Ovary (tissue), 9 donors: ENCODE data around the gene PIH1D1. TPM values are rescaled to one million over a fixed set of nuclear protein-coding genes. Genes with fewer than 3 reads are reported as not detected.

Experiments used
- DNase-seq, 5 donors: peaks; one replicate each; pipeline ENCODE4 v3.0.0-alpha.2; 2019 to 2020
- H3K27ac ChIP-seq, 2 donors: fragments of 200-600 bp; one replicate each; pipeline versions ENCODE4 v1.5.1 to v1.8.0; 2019 to 2022
- H3K27me3 ChIP-seq: fragments of 200-600 bp; one replicate; pipeline ENCODE4 v1.8.0; 2022
- H3K36me3 ChIP-seq: fragments of 200-600 bp; sonication (generic); one replicate; pipeline ENCODE4 v1.5.1; 2019
- H3K4me1 ChIP-seq: one replicate; pipeline ENCODE4 v1.8.1; 2013; ENCODE audit warnings: mild to moderate bottlenecking, moderate library complexity; ENCODE audit not compliant: insufficient read depth
- H3K4me3 ChIP-seq: fragments of 200-600 bp; sonication (generic); one replicate; pipeline ENCODE4 v1.5.1; 2017
- H3K9me3 ChIP-seq, 2 donors: fragments of 200-600 bp in 1 of 2; sonication (generic) in 1 of 2; one replicate each; pipeline versions ENCODE4 v1.5.1 to v1.8.1; 2013 to 2019; ENCODE audit warnings: mild to moderate bottlenecking in 1 of 2, moderate library complexity in 1 of 2
- CTCF ChIP-seq, 3 donors: fragments of 450-650 bp in 2 of 3; fragments of 200-600 bp in 1 of 3; IDR thresholded peaks; one replicate each; pipeline versions ENCODE4 v1.5.1 to v1.8.0; 2016 to 2022; ENCODE audit warnings: antibody characterized with exemption in 3 of 3, mild to moderate bottlenecking in 1 of 3
- EP300 ChIP-seq: sonication (generic); formaldehyde crosslinking; IDR thresholded peaks from one replicate; pipeline ENCODE4 v1.6.1; 2017; ENCODE audit warnings: antibody characterized with exemption
- POLR2A ChIP-seq: fragments of 450-650 bp; IDR thresholded peaks from one replicate; pipeline ENCODE4 v1.6.1; 2017; ENCODE audit warnings: antibody characterized with exemption, mild to moderate bottlenecking, moderate library complexity
- WGBS, 3 donors: extraction: QIAGEN DNeasy Blood & Tissue Kit in 1 of 3; methylation state at CpG; one replicate each; pipeline versions ENCODE4 v1.1.5 to v1.1.7; 2013 to 2017; 5-methylcytosine and 5-hydroxymethylcytosine counted together
- intact Hi-C, 4 donors: fragments of 100-400 bp; cut with DNase I; formaldehyde crosslinking; loops; one replicate each; pipeline versions ENCODE4 v1.11.0 to v1.15.1; 2022 to 2023
- polyA plus RNA-seq, 2 donors: library from polyadenylated mRNA; stranded (reverse); fragments of 200-250 nt in 1 of 2; fragments of 350-450 nt in 1 of 2; fragmentation: Illumina TruSeq in 1 of 2; extraction: RNeasy Lipid Tissue Mini Kit (QIAGEN cat#74804) in 1 of 2; gene quantifications; one replicate each; pipeline ENCODE4 v1.2.3, GENCODE V29; 2013 to 2014
- total RNA-seq, 7 donors: library from RNA; depleted of rRNA in 2 of 7; stranded (reverse); fragments of >200 nt in 2 of 7; fragmentation: NEBNext Ultra II Directional in 3 of 7; extraction: Animal tissue kit (Norgen Biotek cat#: 25700) in 3 of 7; gene quantifications; one replicate each; pipeline versions ENCODE4 v1.1.0 to v1.2.4, GENCODE V29; 2016 to 2023
- donor health status: DM: no; HTN: no; CAD: no; lungs with moderate emphysema.
- donor health status: DM: no; HTN: no; CAD: no.
- donor health status: Bipolar disorder and iron deficiency.
- donor health status: DM: yes; HTN: yes; CAD: no.
- donor health status: DM: no; HTN: no; CAD: no.
- donor health status: DM: yes; HTN: yes; CAD: no.

The PIH1D1 gene
- total and polyA plus RNA-seq, 9 donors = 28.6 to 69.4 (median 58.5) TPM

GRCh38 chr19:49440439-49441209, 11.0 kb downstream of the PIH1D1 start:
- no peaks in the 10 kb centered on the region for H3K27me3 ChIP-seq
- TF ChIP-seq POLR2A (no peak), CTCF (IDR thresholded peaks at IDR 0.05) (no peak), EP300 (no peak)
- H3K27ac ChIP-seq = no peak overlapping the region
- no peaks in the 10 kb centered on the region for H3K36me3 ChIP-seq
- WGBS, 3 donors = 17 to 21% (median 20%) methylated on average over 19 of the region's 19 CpGs
- no peak for DNase-seq
- H3K4me1 ChIP-seq = no peaks in the 10 kb centered on the region
- intact Hi-C loops = loop anchor here in 3 of 4 donors (5.0 to 10.0 kb wide), 2 partner anchors 76 to 213 kb away; partner anchors contain the start of genes DKKL1 (in 1 of the 3) and TEAD2 (in 1 of the 3)
- no peak overlapping the region for H3K4me3 ChIP-seq
- no peaks in the 10 kb centered on the region for H3K9me3 ChIP-seq

GRCh38 chr19:49439836-49440235, 11.8 kb downstream of the PIH1D1 start:
- H3K27me3 ChIP-seq = no peaks in the 10 kb centered on the region

GRCh38 chr19:49438261-49438660, 13.4 kb downstream of the PIH1D1 start:
- 4 to 6% (median 5%) methylated on average over 6 of the region's 6 CpGs for WGBS, 3 donors
- intact Hi-C loops = loop anchor here in 2 of 4 donors (5.0 to 10.0 kb wide), 2 partner anchors 41 to 63 kb away; no protein-coding TSS in a partner anchor
- Histone ChIP-seq H3K27me3 (no peaks in the 10 kb centered on the region), H3K27ac (no peak overlapping the region), H3K36me3 (no peaks in the 10 kb centered on the region), H3K9me3 (no peaks in the 10 kb centered on the region), H3K4me1 (no peaks in the 10 kb centered on the region), H3K4me3 (no peak overlapping the region)
- TF ChIP-seq CTCF (IDR thresholded peaks at IDR 0.05) (no peak), EP300 (no peak), POLR2A (no peak)
- DNase-seq = no peak

More at GRCh38 chr19:49439836-49440235, 11.8 kb downstream of the PIH1D1 start:
- no peaks in the 10 kb centered on the region for H3K36me3 ChIP-seq
- TF ChIP-seq EP300 (no peak), CTCF (IDR thresholded peaks at IDR 0.05) (no peak), POLR2A (no peak)
- WGBS, 3 donors = 44 to 49% (median 48%) methylated on average over 6 of the region's 6 CpGs
- H3K27ac ChIP-seq = no peak overlapping the region
- H3K9me3 ChIP-seq = no peaks in the 10 kb centered on the region
- H3K4me3 ChIP-seq = no peak overlapping the region
- intact Hi-C loops = loop anchor here (5.0 to 10.0 kb wide), 4 partner anchors 43 to 213 kb away; partner anchors contain the start of genes DKKL1 (in 1 of the 4) and TEAD2 (in 1 of the 4)
- no peak for DNase-seq
- H3K4me1 ChIP-seq = no peaks in the 10 kb centered on the region

- no peaks in the 10 kb centered on the region for H3K4me1 ChIP-seq
- H3K4me3 ChIP-seq = no peak overlapping the region
- H3K27ac ChIP-seq = no peak overlapping the region
- WGBS, 3 donors = 11 to 14% (median 14%) methylated on average over 8 of the region's 8 CpGs
- no peaks in the 10 kb centered on the region for H3K36me3 ChIP-seq
- peaks cover 1% of the 10 kb centered on the region for H3K27me3 ChIP-seq
- intact Hi-C loops = loop anchor here in 2 of 4 donors (5.0 to 10.0 kb wide), 2 partner anchors 40 to 62 kb away; no protein-coding TSS in a partner anchor
- TF ChIP-seq CTCF (IDR thresholded peaks at IDR 0.05) (no peak), EP300 (no peak), POLR2A (no peak)
- no peaks in the 10 kb centered on the region for H3K9me3 ChIP-seq
- DNase-seq = no peak
These were observed 14.4 kb downstream of the PIH1D1 start for GRCh38 chr19:49437231-49437630.
